Tibial nerve (tissue), 4 donors: ENCODE results near the gene GNAI3.

Source experiments
- CTCF ChIP-seq, 5 experiments: fragments of 200-600 bp in 3 of 5; fragments of 450-650 bp in 2 of 5; sonication (generic) in 3 of 5; IDR thresholded peaks; one replicate each; pipeline ENCODE4 v1.5.1; 2016 to 2019; ENCODE audit warnings: antibody characterized with exemption in 5 of 5, mild to moderate bottlenecking in 3 of 5, moderate library complexity in 2 of 5
- EP300 ChIP-seq, 2 donors: sonication (generic); formaldehyde crosslinking; IDR thresholded peaks; one replicate each; pipeline ENCODE4 v1.6.1; 2017; ENCODE audit warnings: antibody characterized with exemption in 2 of 2, mild to moderate bottlenecking in 1 of 2
- POLR2A ChIP-seq, 2 donors: fragments of 450-650 bp; IDR thresholded peaks; one replicate each; pipeline ENCODE4 v1.6.1; 2017; ENCODE audit warnings: antibody characterized with exemption in 2 of 2, mild to moderate bottlenecking in 2 of 2, moderate library complexity in 2 of 2

GRCh38 chr1:109530457-109531087, 17.8 kb upstream of the GNAI3 start:
- no peak for TF ChIP-seq CTCF (IDR thresholded peaks at IDR 0.05)
- no peak for TF ChIP-seq POLR2A (IDR thresholded peaks at IDR 0.05)
- TF ChIP-seq EP300 (IDR thresholded peaks at IDR 0.05) = no peak
